Measurements from ENCODE around the gene HECW1.
"Not testable (repeated sequence)": the region's sequence is repeated elsewhere in the genome, so short reads cannot be mapped to it uniquely, and the experiment has no call there.

The HECW1 gene

DNA sequence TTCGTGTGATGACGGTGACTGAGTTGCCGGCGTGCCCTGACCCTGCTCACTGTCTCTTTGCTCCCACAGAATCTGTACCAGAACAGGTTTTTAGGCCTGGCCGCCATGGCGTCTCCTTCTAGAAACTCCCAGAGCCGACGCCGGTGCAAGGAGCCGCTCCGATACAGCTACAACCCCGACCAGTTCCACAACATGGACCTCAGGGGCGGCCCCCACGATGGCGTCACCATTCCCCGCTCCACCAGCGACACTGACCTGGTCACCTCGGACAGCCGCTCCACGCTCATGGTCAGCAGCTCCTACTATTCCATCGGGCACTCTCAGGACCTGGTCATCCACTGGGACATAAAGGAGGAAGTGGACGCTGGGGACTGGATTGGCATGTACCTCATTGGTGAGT is 199.2 kb downstream of the HECW1 start:
- no peak for DNase-seq

DNA sequence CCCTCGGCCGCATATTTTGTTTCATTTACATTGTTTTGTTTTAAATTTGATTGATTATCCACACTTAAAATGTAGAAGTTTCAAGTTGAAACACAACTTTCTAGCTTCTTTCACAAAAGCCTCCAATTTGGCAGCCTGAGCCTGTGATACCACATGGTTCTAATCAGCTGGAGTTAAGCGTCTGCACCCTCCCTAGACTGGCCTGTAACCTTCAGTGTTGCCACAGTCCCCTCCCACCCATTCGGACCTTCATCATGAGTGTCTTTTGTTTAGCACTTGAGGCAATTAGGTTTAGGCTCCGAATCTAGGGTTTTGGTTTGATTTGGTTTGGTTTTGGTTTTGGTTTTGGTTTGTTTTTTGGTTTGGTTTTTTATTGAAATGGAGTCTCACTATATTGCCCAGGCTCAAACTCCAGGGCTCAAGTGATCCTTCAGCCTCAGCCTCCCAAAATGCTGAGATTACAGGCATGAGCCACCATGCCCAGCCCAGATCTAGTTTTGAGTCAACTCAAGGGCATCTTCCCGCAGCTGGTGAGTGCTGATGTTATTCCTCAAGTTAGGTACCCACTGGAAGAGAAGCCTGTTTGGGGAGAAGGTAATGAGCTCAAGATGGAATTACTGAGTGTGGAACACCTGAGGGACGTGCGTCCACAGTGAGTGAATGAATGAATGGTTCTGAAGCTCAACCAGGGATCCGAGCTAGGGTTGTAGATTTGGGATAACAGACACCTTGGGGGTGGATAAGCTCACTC is 201.4 kb downstream of the HECW1 start:
- DNase-seq: no peak

DNA sequence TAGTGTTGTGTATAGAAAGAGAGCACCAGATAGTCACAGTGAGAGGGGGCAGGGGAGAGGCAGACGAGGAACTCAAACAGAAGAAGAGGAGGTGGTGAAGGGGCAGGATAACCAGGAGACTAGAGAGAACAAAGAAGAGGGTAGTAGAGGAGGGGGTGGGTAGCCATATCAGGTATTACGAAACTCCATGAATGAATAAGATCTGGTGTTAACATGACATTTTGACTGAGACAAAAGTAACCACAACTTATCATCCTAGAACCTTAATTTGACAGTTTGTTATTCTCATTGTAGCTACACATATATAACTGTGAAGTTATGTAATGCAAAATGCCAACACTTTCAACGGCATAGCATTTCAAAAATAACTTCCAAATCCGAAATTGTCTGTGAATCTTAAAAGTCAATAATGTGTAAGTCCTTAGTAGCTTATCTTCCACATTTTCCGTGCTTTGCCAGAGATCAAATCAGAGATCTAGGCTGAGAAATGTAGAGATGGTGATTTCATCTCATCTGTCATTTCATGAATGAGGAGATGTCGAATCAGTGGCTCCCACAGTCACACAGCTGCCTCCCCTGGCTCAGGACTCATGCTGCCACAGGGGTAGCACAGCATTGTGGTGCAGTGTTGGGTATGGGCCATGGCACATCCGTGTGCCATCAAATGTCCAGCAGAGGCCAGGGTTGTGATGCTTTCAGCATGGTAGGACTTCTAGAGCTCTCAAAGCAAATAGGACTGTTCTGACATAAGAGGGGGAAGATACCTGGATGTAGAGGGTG is 202.1 kb downstream of the HECW1 start:
- DNase-seq: no peak

DNA sequence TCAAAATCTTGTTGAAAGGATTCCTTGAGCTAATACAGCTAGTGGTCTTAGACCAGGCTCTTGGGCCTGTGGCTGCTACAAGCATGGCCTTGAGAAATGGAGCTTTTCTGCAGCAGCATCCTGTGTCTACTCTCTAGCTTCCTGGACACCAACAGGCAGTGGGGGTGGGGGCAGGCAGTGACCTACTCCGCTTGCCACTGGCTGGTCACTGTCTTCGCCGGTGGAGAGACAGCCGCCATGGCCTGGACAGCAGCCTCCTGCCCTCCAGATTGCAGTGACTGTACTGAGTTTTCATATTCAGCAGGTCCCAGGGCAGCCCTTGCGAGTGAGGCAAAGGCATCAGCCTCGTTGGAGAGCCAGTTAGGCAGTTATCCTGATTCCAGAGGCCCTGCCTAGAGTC is 204.6 kb downstream of the HECW1 start:
- no peak for DNase-seq

DNA sequence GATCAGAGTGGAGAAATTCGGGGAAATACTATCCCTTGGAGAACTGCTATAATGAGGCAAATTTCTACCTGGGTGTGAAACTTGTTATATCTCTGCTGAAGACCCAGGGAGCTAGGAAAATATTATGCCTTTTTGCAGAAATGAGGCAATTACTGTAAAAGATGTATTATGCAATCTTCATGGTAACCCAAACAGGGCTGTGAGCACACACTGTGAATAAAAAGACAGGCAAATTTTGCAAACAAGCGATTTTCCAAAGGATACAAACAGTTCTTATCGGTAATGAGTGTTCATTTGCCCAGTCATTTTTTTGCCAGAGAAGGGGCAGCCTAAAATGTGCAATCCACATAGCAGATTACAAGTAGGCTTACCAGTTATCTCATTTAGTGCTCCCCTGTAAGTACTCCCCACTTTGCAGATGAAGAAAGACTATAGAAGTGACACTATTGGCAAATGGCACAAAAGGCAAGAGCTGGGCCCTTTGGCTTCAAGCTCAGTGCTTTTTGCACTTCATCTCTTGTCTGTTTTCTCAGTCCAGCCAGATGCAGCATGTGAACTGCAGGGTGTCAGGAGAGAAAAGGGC is 205.8 kb downstream of the HECW1 start:
- DNase-seq: no peak

DNA sequence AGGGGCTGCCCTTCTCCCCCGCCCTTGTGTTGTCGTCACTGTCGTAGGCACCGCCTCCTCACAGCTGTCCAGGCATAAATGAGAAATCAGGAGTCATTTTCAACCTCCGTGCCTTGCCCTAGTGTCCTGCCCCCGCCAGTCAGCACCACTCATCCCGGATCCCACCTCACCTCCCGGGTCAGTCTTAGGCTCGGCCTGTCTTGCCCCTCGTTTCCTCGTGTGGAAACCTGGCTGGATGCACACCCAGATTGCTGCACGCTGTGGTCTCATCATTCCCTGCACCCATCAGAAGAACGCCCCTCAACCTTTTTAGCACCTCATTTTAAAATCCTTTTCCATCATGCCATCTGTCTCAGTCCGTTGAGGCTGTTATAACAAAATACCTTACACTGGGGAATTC is 213.1 kb downstream of the HECW1 start:
- no peak for DNase-seq

DNA sequence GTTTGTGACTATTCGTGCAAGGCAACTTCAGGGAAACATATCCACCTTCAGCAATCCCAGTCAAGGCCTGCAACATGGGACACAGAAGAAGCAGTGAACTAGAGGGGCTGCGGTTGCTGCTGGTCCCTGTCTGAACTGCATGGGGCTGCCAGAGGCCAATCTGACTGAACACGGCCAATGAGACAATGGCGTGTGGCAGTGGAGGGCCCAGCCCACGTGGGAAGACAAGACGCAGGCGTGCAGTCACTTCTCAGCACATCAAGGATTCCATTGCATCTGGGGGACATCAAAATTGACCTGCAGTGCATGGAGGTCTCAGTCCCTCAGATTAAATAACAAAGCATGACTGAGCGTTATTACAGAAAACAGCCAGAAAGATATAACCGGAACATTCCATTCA is 215.9 kb downstream of the HECW1 start:
- DNase-seq: no peak

DNA sequence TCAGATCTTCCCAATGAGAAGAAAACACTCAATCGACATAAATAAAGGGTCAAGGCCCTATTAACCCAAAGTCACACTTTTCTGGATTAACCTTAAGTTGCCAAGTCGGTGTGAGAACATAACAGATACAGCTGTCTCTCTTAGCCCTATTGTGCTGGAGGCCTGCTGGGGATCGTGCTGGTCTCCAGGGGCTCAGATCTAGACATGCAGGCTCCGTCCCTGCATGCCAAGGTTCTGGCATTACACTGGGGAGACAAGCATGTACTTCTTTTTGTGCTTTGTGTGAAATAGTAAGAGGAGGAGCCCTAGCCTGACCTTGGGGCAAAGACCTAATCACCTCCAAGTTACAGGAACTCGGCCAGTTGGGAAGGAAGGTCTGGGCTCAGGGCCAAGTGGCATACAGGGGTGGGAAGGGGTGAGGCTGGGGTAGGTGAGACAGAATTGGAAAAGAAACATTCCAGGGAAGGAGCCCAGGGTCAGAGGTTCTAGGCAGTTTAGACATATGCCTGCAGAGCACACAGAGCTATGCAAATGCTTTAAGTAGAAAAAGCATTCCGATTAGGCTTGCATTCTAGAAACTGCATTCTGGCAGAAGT is 216.4 kb downstream of the HECW1 start:
- no peak for DNase-seq

DNA sequence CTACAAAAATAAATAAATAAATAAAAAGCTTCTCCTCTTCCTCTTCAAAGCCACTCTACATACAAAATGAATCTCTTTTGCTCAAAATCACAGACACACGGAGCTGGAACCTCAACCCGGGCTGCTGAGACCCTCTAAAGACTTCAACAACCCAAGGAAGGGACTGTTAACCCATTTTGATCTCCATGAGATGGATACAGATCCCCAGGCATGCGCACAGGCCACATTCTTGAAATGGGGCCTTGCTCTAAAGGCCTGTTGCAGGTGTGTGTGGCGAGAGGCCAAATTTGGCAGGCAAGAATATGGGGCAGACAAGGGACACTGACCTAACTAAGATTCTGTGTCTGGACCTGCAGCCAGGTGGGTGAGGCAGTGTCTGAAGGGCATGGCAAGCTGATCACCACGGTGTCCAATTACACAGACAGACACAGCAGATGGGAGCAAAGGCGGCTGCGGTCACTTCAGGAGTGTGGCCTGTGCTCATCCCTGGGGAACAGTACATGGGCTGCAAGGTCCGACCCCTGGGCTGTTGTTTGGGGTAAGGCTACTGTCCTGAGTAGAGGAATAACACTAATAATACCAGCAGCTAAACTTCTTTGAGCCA is 219.8 kb downstream of the HECW1 start:
- DNase-seq: no peak

DNA sequence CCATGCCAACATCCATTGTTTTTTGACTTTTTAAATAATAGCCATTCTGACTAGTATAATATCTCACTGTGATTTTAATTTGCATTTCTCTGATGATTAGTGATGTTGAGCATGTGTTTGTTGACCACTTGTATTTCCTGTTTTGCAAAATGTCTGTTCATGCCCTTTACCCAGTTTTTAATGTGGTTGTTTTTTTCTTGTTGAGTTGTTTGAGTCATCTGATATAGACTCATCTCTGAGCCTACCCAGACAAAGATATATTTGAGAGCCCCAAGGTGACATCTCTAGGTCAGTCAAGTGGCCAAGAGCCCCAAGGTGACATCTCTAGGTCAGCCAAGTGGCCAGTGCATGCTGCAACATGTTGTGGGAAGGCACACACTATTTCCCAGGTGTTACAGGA is 224.7 kb downstream of the HECW1 start:
- no peak for DNase-seq

DNA sequence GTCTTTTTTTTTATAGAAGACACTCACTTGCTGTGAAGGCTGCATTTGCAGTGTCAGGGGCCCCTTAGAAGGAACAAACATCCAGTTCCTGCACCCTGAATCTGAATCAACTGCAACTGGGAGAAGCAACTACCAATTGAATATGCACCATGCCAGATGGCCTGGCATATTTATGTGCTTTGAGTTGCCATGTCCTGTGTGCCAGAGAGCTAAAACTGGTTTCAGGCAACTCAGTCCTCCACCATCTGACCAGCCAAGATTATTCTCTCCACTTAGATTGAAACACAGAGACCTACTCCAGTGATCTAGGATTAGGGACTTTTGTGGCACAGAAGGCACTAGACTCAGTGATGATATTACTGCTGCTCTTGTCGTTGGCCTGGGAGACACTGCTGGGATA is 225.4 kb downstream of the HECW1 start:
- DNase-seq: no peak

DNA sequence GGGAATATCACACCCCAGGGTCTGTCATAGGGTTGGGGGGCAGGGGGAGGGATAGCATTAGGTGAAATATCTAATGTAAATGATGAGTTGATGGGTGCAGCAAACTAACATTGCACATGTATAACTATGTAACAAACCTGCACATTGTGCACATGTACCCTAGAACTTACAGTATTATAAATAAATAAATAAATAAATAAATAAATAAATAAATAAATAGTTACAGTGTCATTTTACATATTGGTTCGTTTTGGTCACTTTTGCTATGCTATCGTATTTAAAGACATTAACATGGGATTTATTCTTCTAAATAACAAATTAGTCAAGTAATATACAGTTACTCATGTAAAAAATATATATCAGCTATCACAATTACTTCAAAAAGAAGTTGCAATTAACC is 228.7 kb downstream of the HECW1 start:
- DNase-seq: no peak

DNA sequence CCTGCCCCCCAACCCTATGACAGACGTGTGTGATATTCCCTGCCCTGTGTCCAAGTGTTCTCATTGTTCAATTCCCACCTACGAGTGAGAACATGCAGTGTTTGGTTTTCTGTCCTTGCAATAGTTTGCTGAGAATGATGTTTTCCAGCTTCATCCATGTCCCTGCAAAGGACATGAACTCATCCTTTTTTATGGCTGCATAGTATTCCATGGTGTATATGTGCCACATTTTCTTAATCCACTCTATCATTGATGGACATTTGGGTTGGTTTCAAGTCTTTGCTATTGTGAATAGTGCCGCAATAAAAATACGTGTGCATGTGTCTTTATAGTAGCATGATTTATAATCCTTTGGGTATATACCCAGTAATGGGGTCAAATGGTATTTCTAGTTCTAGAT is 231.0 kb downstream of the HECW1 start:
- not testable (repeated sequence) for DNase-seq

DNA sequence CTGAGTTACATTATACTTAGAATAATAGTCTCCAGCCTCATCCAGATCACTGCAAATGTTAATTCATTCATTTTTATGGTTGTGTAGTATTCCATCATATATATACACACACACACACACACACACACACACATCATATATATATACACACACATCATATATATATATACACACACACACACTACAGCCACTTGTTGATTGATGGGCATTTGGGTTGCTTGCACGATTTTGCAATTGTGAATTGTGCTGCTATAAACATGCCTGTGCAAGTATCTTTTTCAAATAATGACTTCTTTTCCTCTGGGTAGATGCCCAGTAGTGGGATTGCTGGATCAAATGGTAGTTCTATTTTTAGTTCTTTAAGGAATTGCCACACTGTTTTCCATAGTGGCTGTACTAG is 233.2 kb downstream of the HECW1 start:
- DNase-seq: not testable (repeated sequence)

DNA sequence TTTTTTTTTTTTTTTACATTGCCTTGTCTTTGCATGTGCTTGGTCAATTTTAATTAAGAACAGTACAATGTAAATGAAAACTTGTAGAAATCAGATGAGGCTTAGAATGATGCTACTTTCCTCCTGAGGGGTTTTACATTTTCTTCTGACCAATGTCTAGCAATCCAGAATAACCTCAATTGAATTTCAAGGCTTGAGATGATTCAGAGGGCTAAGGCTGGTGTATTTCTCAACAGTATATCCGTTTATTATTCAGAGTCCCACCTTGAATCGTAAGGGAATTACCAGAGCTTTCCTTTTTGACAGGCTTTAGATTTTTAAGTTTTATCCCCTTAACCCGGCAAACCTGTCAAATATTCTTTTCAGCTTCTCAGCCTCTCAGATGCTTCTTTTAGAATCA is 239.2 kb downstream of the HECW1 start:
- DNase-seq: no peak

DNA sequence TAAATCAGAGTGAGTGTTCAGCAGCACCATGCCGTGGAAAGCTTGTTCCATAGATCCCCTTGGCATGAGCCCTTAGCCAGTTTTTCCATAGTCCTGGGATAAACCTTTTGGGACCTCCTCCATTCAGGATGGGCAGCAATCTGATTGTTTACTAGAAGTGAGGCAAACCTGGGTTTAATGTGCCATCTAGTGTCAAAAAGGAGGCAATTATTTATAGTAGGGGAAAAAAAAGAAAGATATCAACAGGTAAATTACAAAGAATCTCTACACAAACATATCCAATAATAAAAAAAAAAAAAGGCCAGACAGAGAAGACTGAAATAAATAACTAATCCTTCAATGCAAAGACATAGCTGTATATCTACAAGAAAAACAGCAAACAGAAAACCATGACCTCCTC is 241.5 kb downstream of the HECW1 start:
- no peak for DNase-seq

DNA sequence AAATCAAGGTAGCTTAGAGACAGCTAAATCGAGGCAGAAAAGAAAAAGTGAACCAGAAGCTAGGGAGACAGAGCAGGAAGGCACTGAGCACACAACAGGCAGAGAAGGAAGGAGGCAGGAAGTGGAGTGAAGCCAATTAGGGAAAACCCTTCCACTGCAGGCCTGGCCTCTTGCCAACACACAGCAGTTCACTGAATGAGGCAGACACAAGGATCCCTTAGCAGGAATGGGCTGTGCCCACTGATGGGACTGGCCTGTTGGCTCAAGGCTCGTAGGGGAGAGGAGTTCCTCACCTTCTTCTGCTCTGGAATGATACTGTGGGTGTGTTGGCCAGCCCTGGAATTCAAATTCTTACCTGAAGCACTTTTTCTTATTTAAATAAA is 250.2 kb downstream of the HECW1 start:
- DNase-seq: no peak

DNA sequence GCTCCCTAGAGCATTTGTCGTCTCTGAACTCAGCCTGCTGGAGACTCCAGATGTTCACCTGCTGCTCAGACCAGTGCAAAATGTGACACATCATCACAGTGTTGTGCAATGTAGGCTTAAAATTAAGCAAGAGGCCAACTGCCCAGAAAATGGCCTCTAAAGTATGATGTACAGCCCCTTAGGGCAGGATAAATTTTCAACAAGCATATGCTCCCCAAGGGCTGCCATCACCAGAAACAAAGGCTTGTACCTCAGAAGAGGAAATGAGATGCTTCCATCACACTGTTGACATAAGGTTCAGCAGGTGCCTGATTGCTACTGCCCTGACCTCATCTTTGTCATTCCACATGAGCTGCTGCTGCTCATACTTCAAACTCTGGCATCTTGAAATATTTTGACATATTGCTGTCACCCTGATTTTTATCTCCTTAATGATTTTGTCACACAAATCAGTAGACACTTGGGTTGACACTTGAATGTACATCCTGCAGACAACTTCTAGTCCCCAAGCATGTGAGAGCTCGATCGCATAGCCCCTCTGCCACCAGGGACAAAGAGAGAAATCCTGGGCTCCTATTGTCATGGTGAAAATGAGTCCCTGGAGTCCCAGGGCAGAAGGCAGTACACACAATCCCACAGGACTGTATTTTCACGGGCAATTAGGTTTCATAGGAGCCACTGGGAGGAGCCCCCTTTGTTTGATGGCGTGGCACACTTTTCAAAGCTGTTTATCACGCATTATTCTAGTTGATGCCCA is 250.8 kb downstream of the HECW1 start:
- no peak for DNase-seq

DNA sequence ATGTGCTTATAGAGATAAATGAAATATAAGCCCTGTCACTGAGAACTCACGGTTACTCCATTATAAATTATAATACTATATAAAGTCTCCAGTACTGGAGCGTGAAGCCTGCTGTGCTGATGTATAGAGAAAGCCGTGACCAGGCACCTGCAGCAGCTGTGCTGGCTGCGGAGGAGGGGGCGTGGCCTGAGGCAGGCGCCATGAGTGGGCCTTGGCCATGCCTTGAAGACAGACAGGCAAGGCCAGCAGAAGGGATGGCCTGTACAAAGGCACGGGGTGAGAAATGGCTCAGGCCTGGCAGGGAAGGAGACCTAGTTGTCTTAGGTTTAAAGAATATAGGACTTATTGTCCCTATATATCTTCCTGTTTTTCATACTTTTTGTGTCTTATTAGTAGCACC is 251.9 kb downstream of the HECW1 start:
- DNase-seq: no peak

DNA sequence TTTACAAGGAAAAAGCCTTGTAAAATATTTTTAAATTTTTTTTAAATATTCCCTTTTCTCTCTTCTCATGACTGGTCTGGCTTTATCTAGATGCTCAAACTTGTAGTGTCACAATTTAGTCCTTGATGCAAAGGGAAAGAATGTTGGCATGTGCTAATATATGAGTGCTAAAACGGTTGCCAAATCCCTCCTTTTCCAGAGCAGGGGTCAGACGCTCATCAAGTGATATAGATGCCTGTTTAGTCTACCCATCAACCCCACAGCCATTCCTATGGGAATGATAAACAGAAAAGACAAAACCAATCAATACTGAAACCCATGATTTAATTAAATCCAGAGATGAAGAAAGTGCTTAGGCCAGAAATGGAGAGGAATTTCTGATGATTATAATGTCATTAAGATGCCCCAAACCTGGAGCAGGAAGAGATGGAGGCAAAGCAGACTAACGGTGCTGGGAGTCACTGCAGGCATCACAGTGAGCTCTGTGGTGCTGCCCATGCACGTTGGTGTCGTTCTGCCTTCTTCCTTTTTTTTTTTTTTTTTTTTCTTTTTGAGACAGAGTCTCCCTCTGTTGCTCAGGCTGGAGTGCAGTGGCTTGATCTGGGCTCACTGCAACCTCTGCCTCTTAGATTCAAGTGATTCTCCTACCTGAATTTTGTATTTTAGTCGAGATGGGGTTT is 260.4 kb downstream of the HECW1 start:
- no peak for DNase-seq

DNA sequence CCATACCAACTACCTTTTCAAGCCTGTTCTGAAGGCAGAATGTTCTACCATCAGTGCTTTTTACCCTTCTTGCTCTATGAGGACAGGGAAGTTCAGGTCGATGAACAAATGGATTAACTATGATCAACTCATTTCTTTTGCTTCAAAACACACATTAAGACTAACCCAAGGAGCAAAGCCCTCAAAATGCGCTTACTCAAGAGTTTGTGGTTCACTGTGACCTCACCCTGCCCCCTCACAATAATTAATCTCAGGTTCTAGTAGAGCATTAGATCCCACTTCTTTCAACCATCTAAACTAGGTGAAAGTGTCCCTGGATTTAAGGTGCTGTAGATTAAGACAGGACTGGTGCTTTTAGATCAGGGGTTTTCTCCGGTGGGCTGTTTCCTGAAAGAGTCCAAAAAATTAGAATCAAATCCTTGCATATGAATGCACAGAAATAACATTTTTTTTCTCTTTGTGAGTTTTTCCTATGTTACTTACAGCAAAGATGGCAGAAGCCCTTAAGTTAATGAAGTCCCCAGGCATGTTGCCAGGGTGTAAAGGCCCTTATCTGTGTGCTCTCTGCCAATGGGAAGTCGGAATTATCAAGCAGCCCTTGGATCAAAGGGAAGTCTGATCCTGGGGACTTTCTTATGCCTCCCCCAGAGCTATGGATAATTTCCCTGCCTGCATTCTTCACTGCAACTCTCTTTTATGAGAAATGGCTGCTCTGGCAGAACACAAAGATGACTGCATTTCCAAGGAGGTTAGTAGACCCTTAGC is 264.9 kb downstream of the HECW1 start:
- DNase-seq: no peak

Measured in activated gamma-delta T cell treated with Interleukin-2 at 50 U/mL for 16 hours (primary cell).